BJ (cell line): Measurements from ENCODE around the gene GPR108. TPM values are rescaled to one million over a fixed set of nuclear protein-coding genes. Genes with fewer than 3 reads are reported as not detected.
"Not testable (repeated sequence)": the region's sequence is repeated elsewhere in the genome, so short reads cannot be mapped to it uniquely, and the experiment has no call there.

Source experiments
- CTCF ChIA-PET: fragments of 350-600 bp; formaldehyde crosslinking; extraction: SDS; loops from one replicate; lab custom pipeline; 2021; ENCODE audit warnings: antibody characterized with exemption, inconsistent platforms; lab: Yijun Ruan, JAX
- POLR2A ChIA-PET: fragments of 300-600 bp; sonication (Branson Sonifier 250); formaldehyde crosslinking; extraction: SDS; loops from one replicate; lab custom pipeline; 2021; ENCODE audit warnings: antibody characterized with exemption; lab: Charles Lee
- DNase-seq: peaks from one replicate; pipeline ENCODE4 v3.0.0-alpha.2; 2011; ENCODE audit warnings: low read depth
- H3K27me3 ChIP-seq: 2 replicates; pipeline ENCODE4 v1.6.0; 2011; ENCODE audit warnings: low read length; ENCODE audit not compliant: control insufficient read depth, insufficient read depth
- H3K36me3 ChIP-seq: 2 replicates; pipeline ENCODE4 v1.5.1; 2011; ENCODE audit warnings: low read length; ENCODE audit not compliant: control insufficient read depth, insufficient read depth
- H3K4me3 ChIP-seq: 2 replicates; pipeline ENCODE4 v1.5.1; 2011; ENCODE audit warnings: low read depth, mild to moderate bottlenecking, control low read depth, low read length
- CTCF ChIP-seq: IDR thresholded peaks from 2 replicates; pipeline ENCODE4 v1.5.1; 2011; ENCODE audit warnings: low read depth, mild to moderate bottlenecking, control low read depth, inconsistent platforms, low read length, moderate library complexity; ENCODE audit not compliant: insufficient read depth
- polyA plus RNA-seq: library from polyadenylated mRNA; depleted of rRNA; stranded (reverse); fragments of >200 nt; gene quantifications from 2 replicates; pipeline ENCODE4 v1.2.3, GENCODE V29; 2011

Gene GPR108
- polyA plus RNA-seq, 1 experiment: 71.4 TPM

GRCh38 chr19:6766357-6767080, 29.1 kb upstream of the GPR108 start:
- no peak for DNase-seq
- Histone ChIP-seq H3K27me3 (peaks cover 6% of the 10 kb centered on the region), H3K36me3 (no peaks in the 10 kb centered on the region), H3K4me3 (no peak overlapping the region)
- ChIA-PET CTCF (no interaction called here), POLR2A (no interaction called here)
- TF ChIP-seq CTCF: no peak

GRCh38 chr19:6765738-6766356, 28.5 kb upstream of the GPR108 start:
- Histone ChIP-seq H3K36me3 (no peaks in the 10 kb centered on the region), H3K4me3 (no peak overlapping the region), H3K27me3 (peaks cover 6% of the 10 kb centered on the region)
- no peak for DNase-seq
- ChIA-PET CTCF (no interaction called here), POLR2A (no interaction called here)
- no peak for TF ChIP-seq CTCF

GRCh38 chr19:6762253-6762797, 24.9 kb upstream of the GPR108 start:
- CTCF ChIA-PET: interaction anchor here (0.6 to 2.1 kb wide), 3 partner anchors 14 to 43 kb away, joined by 3 to 5 read pairs (median 4); no protein-coding TSS in a partner anchor
- DNase-seq, POLR2A ChIA-PET: not testable (repeated sequence)

GRCh38 chr19:6761053-6761676, 23.8 kb upstream of the GPR108 start:
- Histone ChIP-seq H3K27me3 (peaks cover 1% of the 10 kb centered on the region; the same call in 1 of the 2 replicates), H3K4me3 (no peak overlapping the region), H3K36me3 (no peaks in the 10 kb centered on the region)
- no peak for DNase-seq
- ChIA-PET CTCF (interaction anchor here (2.1 kb wide), 1 partner anchor 13 kb away, joined by 5 read pairs; no protein-coding TSS in a partner anchor), POLR2A (no interaction called here)
- TF ChIP-seq CTCF: no peak

More at GRCh38 chr19:6762253-6762797, 24.9 kb upstream of the GPR108 start:
- H3K27me3 ChIP-seq, H3K36me3 ChIP-seq, H3K4me3 ChIP-seq: not testable (repeated sequence)

DNA sequence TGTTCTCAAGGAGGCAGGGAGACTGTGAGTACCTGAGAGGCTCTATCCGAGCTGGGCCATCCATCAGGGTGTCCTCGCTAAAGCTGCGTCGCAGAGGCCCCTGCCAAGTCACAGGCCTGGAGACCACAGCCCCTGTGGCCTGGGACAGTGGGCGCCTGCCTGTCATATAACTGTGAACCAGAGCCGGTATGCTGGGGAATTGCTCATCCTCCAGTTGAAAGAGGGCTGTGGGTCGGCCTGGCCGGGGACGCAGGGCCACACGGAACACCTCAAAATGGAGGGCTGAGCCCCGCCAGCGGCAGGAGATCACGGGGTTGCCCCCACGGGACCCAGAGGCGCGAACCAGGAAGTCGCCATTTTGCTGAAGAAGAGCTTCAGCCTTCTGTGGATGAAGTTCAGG, 23.2 kb upstream of the GPR108 start:
- H3K4me3 ChIP-seq: no peak overlapping the region
- H3K27me3 ChIP-seq: no peaks in the 10 kb centered on the region
- ChIA-PET POLR2A (no interaction called here), CTCF (interaction anchor here (2.1 kb wide), 1 partner anchor 12 kb away, joined by 5 read pairs; no protein-coding TSS in a partner anchor)
- DNase-seq: no peak
- no peak for TF ChIP-seq CTCF
- H3K36me3 ChIP-seq: no peaks in the 10 kb centered on the region
